ENCODE measurements around the gene CIART. TPM values are rescaled to one million over a fixed set of nuclear protein-coding genes. Genes with fewer than 3 reads are reported as not detected.
"Not testable (repeated sequence)": the region's sequence is repeated elsewhere in the genome, so short reads cannot be mapped to it uniquely, and the experiment has no call there.

The CIART gene
- total RNA-seq, 1 donor from 2014 or later = 4.7 TPM

DNA sequence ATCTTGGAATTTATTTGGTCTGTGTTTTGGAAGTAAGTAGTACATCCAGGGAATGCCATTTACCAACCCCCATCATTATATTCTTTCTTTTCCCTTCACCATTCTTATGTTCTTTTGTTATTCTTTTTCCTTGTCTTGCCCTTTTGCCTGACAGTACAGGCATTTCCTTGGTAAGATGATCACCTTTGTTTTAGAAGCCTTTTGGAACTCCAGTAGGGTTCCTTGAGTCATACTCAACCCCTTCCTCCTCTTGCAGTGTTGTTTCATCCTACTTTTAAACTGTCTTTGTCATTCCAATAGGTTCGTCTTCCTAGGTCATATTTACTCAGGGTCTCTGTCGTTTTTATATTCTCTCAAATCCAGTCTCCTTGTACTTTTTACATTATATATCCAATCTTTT, 20.5 kb downstream of the CIART start:
- Mint-ChIP-seq H3K27ac (ENCODE audit: unreplicated experiment) (no peak overlapping the region), H3K9me3 (ENCODE audit: unreplicated experiment) (no peaks in the 10 kb centered on the region), H3K4me1 (ENCODE audit: low read depth, unreplicated experiment) (no peaks in the 10 kb centered on the region), H3K4me3 (ENCODE audit: unreplicated experiment) (no peak overlapping the region), H3K27me3 (ENCODE audit: unreplicated experiment) (peaks cover 2% of the 10 kb centered on the region), H3K36me3 (ENCODE audit: unreplicated experiment) (peaks cover 4% of the 10 kb centered on the region)
- DNase-seq = no peak
- TF ChIP-seq CTCF (IDR thresholded peaks at IDR 0.05; ENCODE audit: partially characterized antibody, unreplicated experiment) = no peak

- not testable (repeated sequence) for H3K36me3 Mint-ChIP-seq (ENCODE audit: unreplicated experiment); H3K4me3 Mint-ChIP-seq (ENCODE audit: unreplicated experiment); H3K9me3 Mint-ChIP-seq (ENCODE audit: unreplicated experiment); H3K27me3 Mint-ChIP-seq (ENCODE audit: unreplicated experiment); H3K27ac Mint-ChIP-seq (ENCODE audit: unreplicated experiment); H3K4me1 Mint-ChIP-seq (ENCODE audit: low read depth, unreplicated experiment); DNase-seq
These were observed 26.2 kb downstream of the CIART start for GRCh38 chr1:150308585-150308984.

DNA sequence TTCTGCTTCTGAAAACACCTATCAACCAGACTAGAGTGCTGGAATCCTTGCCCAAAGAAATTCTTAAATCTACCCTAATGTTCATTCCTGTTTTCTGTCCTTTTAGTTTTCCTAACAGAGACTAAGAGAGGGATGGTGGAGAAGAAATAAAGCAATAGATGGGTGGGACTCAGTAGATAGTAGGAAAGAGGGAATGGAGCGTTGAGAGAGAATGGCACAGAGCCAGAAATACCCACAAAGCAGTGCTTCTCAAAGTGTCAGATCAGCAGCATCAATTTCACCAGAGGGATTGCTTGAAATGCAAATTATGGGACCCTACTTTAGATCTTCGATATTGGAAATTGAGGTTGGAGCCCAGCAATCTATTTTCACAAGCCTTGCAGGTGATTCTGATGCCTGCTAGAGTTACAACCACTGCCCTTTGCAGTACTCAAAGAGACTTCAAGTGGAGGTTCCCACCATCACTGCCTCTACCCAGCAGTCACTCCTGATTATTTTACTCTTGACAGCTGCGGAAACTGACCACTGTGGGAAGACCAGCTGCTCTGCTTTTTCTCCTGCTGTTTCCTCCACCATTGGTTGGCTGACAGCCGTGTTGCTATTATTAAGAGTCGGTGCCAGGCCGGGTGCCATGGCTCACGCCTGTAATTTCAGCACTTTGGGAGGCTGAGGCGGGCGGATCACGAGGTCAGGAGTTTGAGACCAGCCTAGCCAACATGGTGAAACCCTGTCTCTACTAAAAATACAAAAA, 27.6 kb downstream of the CIART start:
- Mint-ChIP-seq H3K36me3 (ENCODE audit: unreplicated experiment) (no peaks in the 10 kb centered on the region), H3K9me3 (ENCODE audit: unreplicated experiment) (no peaks in the 10 kb centered on the region), H3K4me1 (ENCODE audit: low read depth, unreplicated experiment) (peaks cover 4% of the 10 kb centered on the region), H3K27ac (ENCODE audit: unreplicated experiment) (no peak overlapping the region), H3K27me3 (ENCODE audit: unreplicated experiment) (peaks cover 3% of the 10 kb centered on the region), H3K4me3 (ENCODE audit: unreplicated experiment) (no peak overlapping the region)
- no peak for DNase-seq
- TF ChIP-seq CTCF (IDR thresholded peaks at IDR 0.05; ENCODE audit: partially characterized antibody, unreplicated experiment) = no peak

GRCh38 chr1:150311762-150312161, 29.4 kb downstream of the CIART start:
- H3K27me3 Mint-ChIP-seq (ENCODE audit: unreplicated experiment) = peaks cover 3% of the 10 kb centered on the region
- DNase-seq = no peak
- TF ChIP-seq CTCF (IDR thresholded peaks at IDR 0.05; ENCODE audit: partially characterized antibody, unreplicated experiment) = no peak
- no peak overlapping the region for H3K27ac Mint-ChIP-seq (ENCODE audit: unreplicated experiment)
- no peaks in the 10 kb centered on the region for H3K36me3 Mint-ChIP-seq (ENCODE audit: unreplicated experiment)
- H3K4me3 Mint-ChIP-seq (ENCODE audit: unreplicated experiment) = no peak overlapping the region
- peaks cover 4% of the 10 kb centered on the region for H3K4me1 Mint-ChIP-seq (ENCODE audit: low read depth, unreplicated experiment)
- H3K9me3 Mint-ChIP-seq (ENCODE audit: unreplicated experiment) = no peaks in the 10 kb centered on the region

DNA sequence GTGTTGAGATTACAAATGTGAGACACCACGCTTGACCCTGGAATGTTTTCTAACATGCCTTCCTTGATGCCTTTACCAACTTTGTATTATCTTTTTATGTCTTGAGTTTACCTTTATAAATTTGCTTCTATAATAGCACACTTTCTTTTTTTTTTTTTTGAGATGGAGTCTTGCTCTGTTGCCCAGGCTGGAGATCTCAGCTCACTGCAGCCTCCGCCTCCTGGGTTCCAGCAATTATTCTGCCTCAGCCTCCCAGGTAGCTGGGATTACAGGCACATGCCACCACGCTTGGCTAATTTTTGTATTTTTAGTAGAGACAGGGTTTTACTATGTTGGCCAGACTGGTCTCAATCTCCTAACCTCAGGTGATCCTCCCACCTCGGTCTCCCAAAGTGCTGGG, 32.3 kb downstream of the CIART start:
- not testable (repeated sequence) for H3K27me3 Mint-ChIP-seq (ENCODE audit: unreplicated experiment); H3K36me3 Mint-ChIP-seq (ENCODE audit: unreplicated experiment)

DNA sequence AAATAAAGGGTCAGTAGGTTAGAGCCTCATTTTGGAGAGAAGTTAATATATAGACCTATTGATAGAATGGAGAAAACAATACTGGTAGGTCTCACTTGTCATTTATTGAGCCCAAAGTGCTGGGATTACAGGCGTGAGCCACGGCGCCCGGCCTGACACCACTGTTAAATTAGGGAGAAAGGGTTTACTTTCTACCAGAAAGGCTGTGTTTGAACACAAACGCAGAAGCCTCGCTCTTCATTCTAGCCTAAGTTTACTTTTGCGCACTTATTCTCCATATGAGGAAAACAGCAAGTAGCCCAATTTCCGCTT, 38.3 kb downstream of the CIART start:
- Mint-ChIP-seq H3K36me3 (ENCODE audit: unreplicated experiment) (no peaks in the 10 kb centered on the region), H3K27ac (ENCODE audit: unreplicated experiment) (no peak overlapping the region), H3K4me3 (ENCODE audit: unreplicated experiment) (peak overlapping the region; percentile 99), H3K27me3 (ENCODE audit: unreplicated experiment) (peaks cover 2% of the 10 kb centered on the region), H3K9me3 (ENCODE audit: unreplicated experiment) (no peaks in the 10 kb centered on the region), H3K4me1 (ENCODE audit: low read depth, unreplicated experiment) (peaks cover 1% of the 10 kb centered on the region)
- TF ChIP-seq CTCF (IDR thresholded peaks at IDR 0.05; ENCODE audit: partially characterized antibody, unreplicated experiment) = no peak
- DNase-seq = no peak

More for the DNA sequence above, 32.3 kb downstream of the CIART start:
- not testable (repeated sequence) for H3K4me3 Mint-ChIP-seq (ENCODE audit: unreplicated experiment); H3K4me1 Mint-ChIP-seq (ENCODE audit: low read depth, unreplicated experiment); DNase-seq; H3K27ac Mint-ChIP-seq (ENCODE audit: unreplicated experiment); H3K9me3 Mint-ChIP-seq (ENCODE audit: unreplicated experiment)

All from glutamatergic neuron (in vitro differentiated cells).